Activated CD4-positive, alpha-beta T cell treated with anti-CD3 and anti-CD28 coated beads, Interleukin-2, Interleukin-4, amounts not matched to agents 100 ng/mL and 50 ng/mL, durations not matched to agents 16 hours and 8 hours (primary cell): ENCODE results near the gene LCP2.

Source experiments
- DNase-seq: peaks from one replicate; pipeline ENCODE4 v3.0.0-alpha.2; 2020; ENCODE audit warnings: low spot score

Gene LCP2

GRCh38 chr5:170315154-170315553 is 17.6 kb upstream of the LCP2 start:
- no peak for DNase-seq

GRCh38 chr5:170314541-170315095 is 17.0 kb upstream of the LCP2 start:
- no peak for DNase-seq

- DNase-seq: no peak
These were observed 16.2 kb upstream of the LCP2 start for GRCh38 chr5:170313816-170314215.

- DNase-seq: peak; percentile 81
These were observed 15.8 kb upstream of the LCP2 start for GRCh38 chr5:170313344-170313743.

GRCh38 chr5:170312666-170313065 is 15.1 kb upstream of the LCP2 start:
- peak; percentile 79 for DNase-seq

GRCh38 chr5:170312301-170312595 is 14.7 kb upstream of the LCP2 start:
- no peak for DNase-seq

- DNase-seq: no peak
These were observed 14.1 kb upstream of the LCP2 start for GRCh38 chr5:170311511-170312300.

- DNase-seq: no peak
These were observed 12.8 kb upstream of the LCP2 start for GRCh38 chr5:170310256-170310926.

- no peak for DNase-seq
These were observed 11.1 kb upstream of the LCP2 start for GRCh38 chr5:170308686-170309085.

GRCh38 chr5:170307575-170308465 is 10.2 kb upstream of the LCP2 start:
- no peak for DNase-seq

- no peak for DNase-seq
These were observed 8.8 kb upstream of the LCP2 start for GRCh38 chr5:170306381-170306831.

- no peak for DNase-seq
These were observed 8.1 kb upstream of the LCP2 start for GRCh38 chr5:170305646-170306025.

GRCh38 chr5:170305016-170305645 is 7.6 kb upstream of the LCP2 start:
- no peak for DNase-seq

- DNase-seq: no peak
These were observed 6.0 kb upstream of the LCP2 start for GRCh38 chr5:170303549-170303948.

- DNase-seq: peak; percentile 78
These were observed 5.3 kb upstream of the LCP2 start for GRCh38 chr5:170302653-170303501.

GRCh38 chr5:170301981-170302652 is 4.5 kb upstream of the LCP2 start:
- no peak for DNase-seq

- DNase-seq: no peak
These were observed 3.6 kb upstream of the LCP2 start for GRCh38 chr5:170301149-170301548.

- DNase-seq: no peak
These were observed 2.9 kb upstream of the LCP2 start for GRCh38 chr5:170300361-170301013.

GRCh38 chr5:170296935-170297588 is 515 bp downstream of the LCP2 start:
- DNase-seq: no peak
